Measurements from ENCODE around the gene PCDHGC3.

GRCh38 chr5:141494761-141495452 lies 19.1 kb downstream of the PCDHGC3 start:
- TF ChIP-seq CTCF (IDR thresholded peaks at IDR 0.05) (no peak), POLR2A (IDR thresholded peaks at IDR 0.05) (no peak)

Measured in testis (tissue), 2 donors.